SKM-1 (cell line): Measurements from ENCODE around the gene GJC2.

Experiments used
- DNase-seq: peaks from one replicate; lab custom pipeline; 2025; ENCODE audit not compliant: unreplicated experiment; lab: John Stamatoyannopoulos, UW

GJC2 gene

DNA sequence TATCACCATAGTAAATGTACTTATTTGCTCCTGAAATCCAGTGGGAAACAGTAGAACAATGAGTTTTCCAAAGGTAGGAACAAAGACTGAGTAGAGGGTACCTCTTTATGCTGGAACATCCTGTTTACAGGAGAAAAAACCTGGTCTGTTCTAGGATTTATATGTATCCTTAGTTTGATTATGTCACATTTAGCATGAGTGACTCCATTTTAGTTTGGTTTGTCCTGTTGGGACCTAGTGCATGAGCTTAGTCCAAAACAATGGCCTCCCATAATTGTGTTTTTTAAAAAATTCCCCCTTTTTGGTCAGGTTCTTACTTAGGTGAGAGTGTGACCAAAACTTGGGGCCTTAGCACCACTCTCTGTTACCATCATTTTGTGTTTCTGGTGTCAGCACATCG, 37.1 kb upstream of the GJC2 start:
- no peak for DNase-seq

DNA sequence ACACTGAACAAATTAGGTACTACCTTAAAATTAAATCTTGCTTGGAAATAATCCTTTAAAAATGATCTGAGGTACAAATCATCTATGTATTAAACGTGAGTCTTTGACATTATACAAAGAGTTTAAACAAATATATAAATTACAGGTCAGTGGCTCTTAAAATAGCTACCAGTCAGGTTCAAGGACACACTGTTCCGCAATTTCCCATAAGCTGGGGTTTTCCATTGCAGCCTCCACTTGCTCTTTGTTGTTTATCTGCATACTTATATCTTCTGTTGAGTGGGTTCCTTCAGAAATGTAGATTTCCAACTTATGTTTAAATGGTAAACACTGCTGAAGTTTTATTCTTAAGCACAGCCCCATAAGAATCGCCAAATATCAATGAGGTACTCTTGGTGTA, 34.9 kb upstream of the GJC2 start:
- DNase-seq = no peak

DNA sequence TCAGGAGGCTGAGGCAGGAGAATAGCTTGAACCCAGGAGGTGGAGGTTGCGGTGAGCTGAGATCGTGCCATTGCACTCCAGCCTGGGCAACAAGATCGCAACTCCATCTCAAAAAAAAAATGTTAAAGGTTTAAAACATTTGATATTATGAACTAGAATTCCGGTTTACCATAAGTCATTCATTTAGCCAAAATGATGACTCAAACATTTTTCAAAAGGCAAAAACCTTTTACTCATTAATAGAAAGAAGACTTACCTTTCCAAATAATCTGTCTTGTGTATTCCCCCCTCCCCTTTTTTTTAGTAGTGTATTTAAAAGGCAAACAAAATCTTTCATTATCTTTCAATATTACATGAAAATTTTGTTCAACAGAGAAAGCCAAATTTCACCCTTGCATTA, 32.4 kb upstream of the GJC2 start:
- no peak for DNase-seq

DNA sequence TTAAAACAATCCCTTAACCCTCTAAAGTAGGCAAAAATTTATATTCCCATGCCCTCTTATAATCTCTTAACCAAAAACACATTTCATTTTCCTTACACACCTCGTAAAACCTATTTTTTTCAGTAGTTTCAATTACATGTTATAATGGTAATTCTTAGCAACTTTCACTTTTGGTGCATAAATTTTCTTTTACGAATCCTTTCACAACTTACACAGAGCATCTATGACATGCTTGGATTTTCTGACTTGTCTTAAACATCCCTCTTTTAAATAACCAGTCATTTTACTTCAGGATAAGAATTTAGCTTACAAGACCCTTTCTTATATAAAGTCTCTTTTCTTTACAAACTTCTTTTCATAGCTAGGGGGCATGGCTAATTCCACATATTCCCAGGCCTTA, 31.7 kb upstream of the GJC2 start:
- DNase-seq = no peak

DNA sequence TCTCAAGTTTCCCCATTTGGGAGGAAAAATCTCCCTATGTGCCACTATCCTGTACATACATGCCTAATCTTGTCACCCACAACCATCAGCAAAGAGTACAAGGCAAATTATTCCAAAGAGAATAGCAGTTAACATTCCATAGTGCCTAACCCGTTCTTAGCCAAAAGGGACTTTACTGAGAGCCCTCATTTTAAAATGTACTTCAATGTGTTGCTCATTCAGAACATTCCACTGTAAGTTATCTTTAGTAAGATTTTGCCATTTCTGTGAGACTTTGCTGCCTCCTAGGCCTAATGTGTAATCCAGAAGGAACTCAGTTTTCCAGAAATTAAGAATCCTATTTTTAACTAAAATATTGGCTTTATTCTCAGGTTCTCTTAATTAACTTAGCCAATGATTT, 29.4 kb upstream of the GJC2 start:
- no peak for DNase-seq

DNA sequence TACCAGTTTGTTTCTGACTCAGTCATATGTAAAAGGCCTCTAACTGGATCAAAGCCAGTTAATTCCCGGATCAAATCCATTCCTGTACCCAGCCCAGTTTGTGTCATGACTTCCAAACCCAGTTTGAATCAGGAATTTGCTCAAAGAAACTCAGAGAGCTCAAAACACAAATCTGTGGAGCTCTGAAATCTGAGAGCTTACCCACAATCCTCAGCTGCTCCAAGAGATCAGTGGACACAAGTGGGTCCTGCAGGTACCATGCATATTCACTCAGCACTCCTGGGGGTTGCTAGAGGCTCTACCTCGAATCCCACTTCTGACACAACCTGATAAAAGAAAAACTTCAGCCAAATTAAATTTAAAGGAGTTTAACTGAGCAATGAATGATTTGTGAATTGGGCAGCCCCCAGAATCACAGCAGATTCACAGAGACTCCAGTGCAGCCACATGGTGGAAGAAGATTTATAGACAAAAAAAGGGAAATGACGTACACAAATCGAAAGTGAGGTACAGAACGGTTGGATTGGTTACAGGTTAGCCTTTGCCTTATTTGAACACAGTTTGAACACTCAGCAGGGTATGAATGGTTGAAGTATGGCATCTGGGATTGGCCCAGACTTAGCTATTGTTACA, 28.8 kb upstream of the GJC2 start:
- DNase-seq = no peak

DNA sequence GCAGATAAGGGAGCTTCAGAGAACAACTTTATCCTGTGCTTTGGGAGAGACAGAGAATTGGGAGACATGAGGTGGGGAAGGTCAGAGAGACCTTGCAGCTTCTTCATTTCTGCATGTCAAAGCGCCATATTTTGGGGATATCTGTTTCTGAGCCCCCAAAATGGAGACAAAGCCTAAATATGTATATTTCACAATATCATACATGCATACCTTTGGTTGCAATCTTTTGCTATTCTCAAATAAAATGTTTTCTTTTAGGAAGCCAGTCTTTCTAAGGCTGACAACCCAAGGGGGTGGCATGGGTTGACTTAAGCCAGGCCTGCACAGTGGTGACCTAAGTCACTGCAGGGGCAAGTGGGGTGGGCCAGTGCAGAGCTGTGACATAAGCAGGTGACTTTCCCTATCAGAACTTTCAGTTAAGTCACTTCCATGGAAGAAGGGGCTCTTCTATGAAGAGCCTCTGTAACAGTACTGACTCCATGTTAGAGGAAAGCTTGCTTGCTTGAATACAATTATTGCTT, 26.7 kb upstream of the GJC2 start:
- DNase-seq = no peak

DNA sequence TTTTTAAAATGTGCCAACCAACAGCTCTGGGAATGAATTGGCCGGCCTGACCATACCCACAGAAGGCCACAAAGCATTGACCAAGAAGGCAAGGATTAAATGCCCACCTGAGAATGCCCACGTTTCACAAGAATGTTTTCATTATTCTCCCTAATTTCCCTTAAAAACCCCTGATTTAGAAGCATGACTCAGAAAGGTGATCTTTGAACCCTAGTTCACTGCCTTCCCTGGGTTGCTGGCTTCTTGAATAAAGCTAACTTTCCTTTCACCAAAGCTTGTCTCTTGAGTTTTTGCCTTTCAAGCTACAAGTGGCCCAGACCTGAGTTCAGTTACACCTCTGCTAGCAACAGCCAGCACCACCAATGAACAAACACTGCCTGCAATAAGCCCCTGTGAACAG, 26.2 kb upstream of the GJC2 start:
- no peak for DNase-seq

DNA sequence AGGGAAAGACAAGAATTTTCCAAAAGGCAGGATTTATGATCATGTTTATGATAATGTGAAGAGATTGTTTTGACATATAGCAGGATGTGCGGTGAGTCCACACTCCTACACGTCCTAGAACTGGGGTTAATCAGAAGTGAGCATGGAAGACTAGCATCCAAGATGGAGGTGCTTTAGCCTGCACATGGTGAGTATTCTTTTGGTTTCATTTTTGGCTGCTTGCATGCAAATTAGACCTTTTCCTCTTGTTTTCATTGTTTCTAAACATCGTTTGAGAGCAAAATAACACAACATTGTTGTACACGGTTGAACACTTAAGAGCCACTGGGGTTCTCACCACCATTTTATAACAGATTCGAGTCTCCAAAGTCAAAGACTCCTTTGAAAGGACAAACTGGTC, 24.5 kb upstream of the GJC2 start:
- DNase-seq = no peak

DNA sequence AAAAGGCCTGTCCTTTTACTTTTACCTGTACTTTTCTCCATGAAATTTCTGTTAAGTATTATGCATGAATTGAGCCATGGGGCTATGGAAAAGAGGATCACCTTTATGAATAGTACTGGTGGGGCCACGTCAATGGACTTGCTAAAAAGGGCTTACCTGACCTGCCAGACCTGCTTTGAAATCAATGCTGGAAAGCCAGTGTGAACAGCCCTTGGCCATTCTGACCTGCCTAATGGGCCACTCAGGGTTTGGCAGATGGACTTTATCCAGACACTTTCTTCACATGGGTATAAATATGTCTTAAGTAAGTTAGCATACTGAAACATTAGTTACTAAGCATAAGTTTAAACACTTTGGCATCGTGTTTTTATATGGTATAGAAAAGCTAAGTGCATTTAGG, 18.0 kb upstream of the GJC2 start:
- no peak for DNase-seq

DNA sequence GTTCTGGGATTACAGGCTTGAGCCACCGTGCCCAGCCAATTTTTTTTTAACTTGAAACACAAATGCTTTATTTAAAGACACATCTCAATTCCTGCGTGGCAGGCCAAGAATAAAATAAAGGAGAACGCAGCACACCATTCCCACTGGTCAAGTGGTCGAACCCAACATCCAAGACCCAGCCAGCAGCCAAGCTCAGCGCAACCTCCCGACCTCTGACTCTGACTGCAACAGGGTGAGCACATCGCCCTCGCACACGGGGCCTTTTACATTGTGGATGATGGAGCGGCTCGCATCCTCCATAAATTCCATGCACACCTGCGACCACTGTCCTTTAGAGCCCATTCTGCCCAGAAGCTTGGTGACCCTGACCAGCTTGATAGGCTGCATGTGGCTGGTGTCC, 15.1 kb upstream of the GJC2 start:
- DNase-seq = no peak

DNA sequence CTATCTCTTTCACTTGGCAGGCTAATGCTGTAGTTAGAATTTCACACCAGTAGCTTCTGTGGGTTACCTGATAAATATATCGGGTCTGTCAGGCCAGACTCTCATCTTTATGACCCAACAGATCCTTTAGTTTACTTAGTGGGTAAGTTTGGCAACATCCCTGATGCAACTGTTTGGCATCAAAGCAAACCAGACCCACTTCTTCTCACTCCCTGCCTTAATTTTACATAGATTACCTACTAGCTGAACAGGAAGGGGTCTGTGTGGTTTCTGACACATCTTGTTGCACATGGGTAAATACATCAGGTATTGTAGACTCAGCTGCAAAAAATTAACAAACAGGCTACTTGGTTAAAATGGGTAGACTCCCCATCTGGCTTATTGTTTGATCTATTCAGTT, 12.8 kb upstream of the GJC2 start:
- no peak for DNase-seq

DNA sequence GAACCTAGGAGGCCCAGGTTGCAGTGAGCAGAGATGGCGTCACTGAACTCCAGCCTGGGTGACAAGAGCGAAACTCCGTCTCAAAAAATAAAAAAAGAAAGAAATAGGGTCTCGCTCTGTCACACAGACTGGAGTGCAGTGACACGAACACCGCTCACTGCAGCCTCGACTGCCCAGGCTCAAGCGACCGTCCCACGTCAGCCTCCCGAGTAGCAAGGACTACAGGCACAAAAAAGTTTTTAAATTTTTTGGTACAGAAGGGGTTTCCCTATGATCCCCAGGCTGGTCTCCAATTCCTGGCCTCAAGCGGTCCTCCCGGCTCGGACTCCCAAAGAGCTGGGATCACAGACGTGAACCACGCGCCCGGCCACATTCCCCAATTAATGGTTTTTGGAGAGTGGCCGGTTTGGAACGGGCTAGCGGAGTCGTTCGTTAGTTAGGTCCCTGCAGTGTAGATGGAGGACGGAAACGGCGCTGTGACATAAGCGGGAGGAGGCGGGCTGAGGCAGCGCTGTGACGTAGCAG, 10.3 kb upstream of the GJC2 start:
- no peak for DNase-seq

DNA sequence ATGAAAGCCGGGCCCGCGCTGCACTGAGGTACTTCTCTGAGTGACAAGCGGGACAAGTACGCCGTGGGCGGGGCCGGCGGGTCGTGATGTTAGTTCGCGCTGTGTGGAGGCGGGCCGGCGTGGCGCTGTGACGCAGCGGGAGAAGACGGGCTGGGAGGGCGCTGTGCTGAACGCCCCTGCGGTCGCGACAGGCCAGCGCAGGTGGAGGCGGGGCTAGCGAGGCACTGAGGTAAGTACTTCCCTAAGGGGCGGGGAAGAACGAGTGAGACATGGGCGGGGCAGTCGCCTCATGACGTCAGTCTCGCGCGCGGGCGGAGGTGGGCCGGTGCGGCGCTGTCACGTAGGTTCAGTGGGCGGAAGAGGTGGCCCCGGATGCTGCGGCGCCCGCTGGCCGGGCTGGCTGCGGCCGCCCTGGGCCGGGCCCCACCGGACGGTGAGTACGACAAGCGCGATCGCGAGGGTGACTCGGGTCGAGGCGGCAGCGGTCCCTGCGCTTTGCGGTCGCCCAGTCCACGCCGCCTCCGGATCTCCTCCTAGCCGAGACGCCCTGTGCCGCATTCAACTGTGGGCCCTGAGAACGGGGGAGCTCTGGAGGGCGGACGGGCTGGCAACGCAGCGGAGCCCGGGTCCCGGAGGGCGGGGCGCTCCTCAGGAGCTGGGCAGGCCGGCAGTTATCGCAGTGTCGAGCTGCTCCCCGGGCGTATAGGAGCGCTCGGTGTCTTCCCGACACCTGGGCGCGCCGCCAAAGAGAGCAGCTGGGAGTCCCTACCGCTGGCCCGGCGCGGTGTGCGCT, 9.6 kb upstream of the GJC2 start, which contains the start of gene GUK1:
Gene GUK1 (plus strand): TSS at position 349 of the 793 bp plus-strand sequence. CDS start 24 bp downstream, at position 373.
- peak; percentile 100 for DNase-seq

DNA sequence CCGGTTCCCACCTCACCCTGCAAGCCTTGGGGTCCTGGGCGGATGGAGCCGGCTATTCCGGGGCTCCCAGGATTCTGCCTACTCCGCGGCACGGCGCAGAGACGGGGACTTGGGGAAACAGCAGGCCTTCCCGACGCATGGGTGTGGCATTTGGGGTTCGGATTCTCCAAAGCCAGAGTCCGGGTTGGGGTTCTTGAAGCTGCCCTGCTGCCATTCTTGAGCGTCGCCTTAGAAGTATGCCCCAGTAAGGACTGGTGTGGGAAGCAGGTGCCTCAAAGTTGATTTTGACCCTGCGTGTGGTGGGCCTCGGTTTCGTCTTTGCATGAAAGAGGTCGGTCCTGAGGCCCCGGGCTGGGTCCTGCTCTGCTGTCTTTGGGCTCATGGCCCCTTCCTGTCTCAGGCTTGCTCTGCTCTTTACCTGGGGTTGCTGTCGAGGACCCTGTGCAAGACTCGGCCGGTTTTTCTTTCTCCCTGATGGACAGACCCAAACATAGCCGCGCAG, 9.0 kb upstream of the GJC2 start:
- no peak for DNase-seq

DNA sequence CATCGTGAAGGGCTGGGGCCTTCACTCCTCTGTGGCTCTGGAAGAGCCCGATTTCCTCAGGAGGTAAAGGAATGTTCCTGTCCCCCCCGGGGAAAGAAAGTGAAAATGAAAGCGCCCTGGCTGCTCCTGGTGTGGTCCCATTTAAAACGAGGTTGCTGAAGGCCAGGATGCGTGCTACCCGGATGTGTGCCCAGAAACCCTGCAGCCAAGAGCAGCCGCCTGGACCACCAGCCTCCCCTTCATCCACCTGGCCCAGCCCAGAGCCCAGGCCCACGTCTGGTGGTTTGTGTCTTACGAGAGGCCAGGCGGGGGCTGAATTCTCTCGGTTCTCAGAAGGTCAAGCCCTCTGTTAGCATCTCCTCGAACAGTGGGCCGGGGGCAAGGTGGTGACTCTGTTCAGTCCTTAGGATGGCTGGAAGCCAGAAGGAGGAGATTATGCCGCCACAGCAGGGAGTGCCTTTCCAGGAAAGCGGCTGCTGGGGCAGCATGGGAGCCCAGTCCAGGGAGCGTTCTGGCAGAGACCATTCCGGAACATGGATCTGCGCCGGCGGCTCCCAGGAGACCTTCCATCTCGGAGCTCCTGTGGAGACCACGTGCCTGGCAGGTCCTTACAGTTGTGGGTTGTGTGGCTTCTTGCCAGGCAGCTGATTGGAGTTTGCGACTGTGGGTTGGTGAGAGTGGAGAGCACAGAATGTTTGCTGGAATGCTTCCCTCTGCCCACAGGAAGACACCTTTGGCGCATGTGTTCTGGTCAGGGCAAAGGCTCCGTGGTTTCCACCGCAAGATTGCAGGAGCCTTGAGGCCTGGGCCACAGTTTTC, 8.3 kb upstream of the GJC2 start:
- DNase-seq = no peak

DNA sequence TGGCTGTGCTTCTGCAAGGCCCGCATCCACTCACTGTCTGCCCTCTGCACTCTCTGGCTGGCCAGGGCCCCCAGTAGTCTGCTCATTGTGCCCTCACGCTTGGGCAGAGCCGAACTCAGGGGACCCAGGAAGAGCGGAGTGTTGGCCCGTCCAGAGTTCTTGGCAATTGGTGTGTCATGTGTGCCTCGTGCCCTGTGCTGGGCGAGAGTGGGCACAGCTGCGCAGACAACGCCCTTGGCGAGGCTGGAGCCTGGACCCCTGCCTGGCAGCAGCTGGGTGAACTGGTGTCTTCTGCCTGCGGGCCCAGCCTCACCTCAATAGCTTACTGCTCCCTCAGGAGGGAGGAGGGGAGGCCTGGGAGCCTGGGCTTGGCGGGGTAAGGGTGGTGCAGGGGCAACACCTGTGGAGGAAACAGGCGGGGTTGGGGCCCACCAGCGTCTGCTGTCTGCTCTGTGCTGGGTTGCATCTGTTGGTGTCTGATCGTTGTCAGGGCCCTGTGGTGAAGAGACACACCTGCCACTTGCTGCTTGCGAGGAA, 7.5 kb upstream of the GJC2 start:
- DNase-seq = no peak

DNA sequence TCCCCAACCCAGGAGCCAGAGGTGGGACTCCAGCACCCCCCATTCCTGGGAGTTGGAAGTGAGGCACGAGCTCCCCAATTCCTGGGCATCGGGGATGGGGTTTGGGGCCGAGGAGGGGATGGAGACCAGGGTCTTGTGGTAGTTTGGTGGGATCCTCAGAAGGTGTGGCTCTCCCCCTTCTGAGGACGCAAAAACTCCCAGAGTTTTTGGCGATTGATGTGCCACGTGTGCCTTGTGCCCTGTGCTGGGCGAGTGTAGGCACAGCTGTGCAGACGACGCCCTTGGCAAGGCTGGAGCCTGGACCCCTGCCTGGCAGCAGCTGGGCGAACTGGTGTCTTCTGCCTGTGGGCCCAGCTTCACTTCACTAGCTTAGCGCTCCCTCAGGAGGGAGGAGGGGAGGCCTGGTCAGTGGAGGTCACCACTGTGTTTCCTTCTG, 7.0 kb upstream of the GJC2 start:
- no peak for DNase-seq

DNA sequence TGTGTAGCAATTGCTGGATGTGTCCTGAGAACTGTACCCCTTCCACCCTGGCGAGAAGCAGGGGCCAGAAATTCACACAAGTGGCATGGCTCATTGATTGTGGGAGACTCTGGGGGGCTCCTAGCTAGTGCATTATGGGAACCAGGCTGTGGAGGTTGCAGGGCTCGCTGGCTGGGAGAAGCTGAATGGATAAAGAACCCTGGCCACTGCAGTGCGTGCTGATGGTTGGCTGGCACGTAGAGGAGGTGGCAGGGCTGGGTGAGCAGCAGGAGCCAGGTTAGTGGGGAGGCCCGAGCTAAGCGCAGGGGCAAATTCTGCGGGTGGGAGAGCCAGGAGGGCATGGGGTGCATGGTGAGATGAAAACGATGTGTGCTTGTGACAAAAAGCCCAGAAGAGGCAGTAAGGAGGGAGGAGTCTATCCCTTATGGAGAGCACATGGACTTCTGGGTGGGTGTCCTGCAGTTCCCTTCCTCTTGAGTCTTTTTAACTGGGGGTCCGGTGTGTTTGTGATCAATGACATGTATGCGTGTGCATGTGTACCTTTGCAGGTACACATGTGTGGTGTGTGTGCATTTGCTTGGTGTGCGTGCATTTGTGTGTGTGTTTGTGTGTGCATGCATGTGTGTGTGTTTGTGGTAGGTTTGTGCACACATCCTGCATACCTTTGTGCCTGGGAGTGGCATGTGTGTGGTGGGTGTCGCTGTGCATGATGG, 6.1 kb upstream of the GJC2 start:
- no peak for DNase-seq
